Panc1 (cell line): ENCODE results near the gene CTCFL. TPM values are rescaled to one million over a fixed set of nuclear protein-coding genes. Genes with fewer than 3 reads are reported as not detected.

Experiments
- ATAC-seq: fragments of 200-7000 bp; cut with Tn5 transposase; 2 replicates; pipeline ENCODE4 v1.9.1; 2020; ENCODE audit warnings: mild to moderate bottlenecking, moderate library complexity
- Bru-seq: library from RNA; stranded (reverse); fragments of 400-500 nt; gene quantifications from one replicate; lab custom pipeline; 2021; lab: Mats Ljungman, UMichigan
- BruChase-seq, 2 experiments: library from RNA; stranded (reverse); fragments of 400-500 nt; gene quantifications; one replicate each; lab custom pipeline; 2021; lab: Mats Ljungman, UMichigan
- BruUV-seq: library from RNA; stranded (reverse); fragments of 400-500 nt; replicated peaks from 2 replicates; lab custom pipeline; 2021; lab: Mats Ljungman, UMichigan
- CTCF ChIA-PET: fragments of 300-600 bp; sonication (Branson Sonifier 250); formaldehyde crosslinking; loops from one replicate; lab custom pipeline; 2022; ENCODE audit warnings: antibody characterized with exemption; lab: Charles Lee
- POLR2A ChIA-PET: fragments of 300-600 bp; sonication (Branson Sonifier 250); formaldehyde crosslinking; loops from one replicate; lab custom pipeline; 2022; ENCODE audit warnings: antibody characterized with exemption; lab: Charles Lee
- DNase-seq: peaks from one replicate; pipeline ENCODE4 v3.0.0-alpha.2; 2010; ENCODE audit warnings: low read depth, low spot score
- H3K27ac ChIP-seq: 2 replicates; pipeline ENCODE4 v1.5.1; 2011; ENCODE audit warnings: mild to moderate bottlenecking, low read length, inconsistent platforms
- H3K27me3 ChIP-seq: fragments of 200-500 bp; sonication (Bioruptor generic); 2 replicates; pipeline ENCODE4 v1.6.0; 2014; ENCODE audit warnings: low read length, inconsistent platforms; ENCODE audit not compliant: control insufficient read depth, insufficient read depth
- H3K36me3 ChIP-seq: fragments of 200-500 bp; sonication (Bioruptor generic); 2 replicates; pipeline ENCODE4 v1.5.1; 2014; ENCODE audit warnings: inconsistent platforms, mild to moderate bottlenecking, low read length, moderate library complexity; ENCODE audit not compliant: control insufficient read depth, insufficient read depth
- H3K4me1 ChIP-seq: 2 replicates; pipeline ENCODE4 v1.5.1; 2011; ENCODE audit warnings: inconsistent platforms, mild to moderate bottlenecking, low read length, moderate library complexity; ENCODE audit not compliant: control insufficient read depth, insufficient read depth
- H3K4me3 ChIP-seq, 2 experiments: 2 replicates each; pipeline ENCODE4 v1.5.1; 2011 to 2012; ENCODE audit warnings: low read depth in 2 of 2, low read length in 2 of 2, mild to moderate bottlenecking in 2 of 2, inconsistent platforms in 1 of 2, moderate library complexity in 1 of 2
- H3K9me3 ChIP-seq: fragments of 200-500 bp; sonication (Bioruptor generic); 2 replicates; pipeline ENCODE4 v1.5.1; 2014; ENCODE audit warnings: low read depth, mild to moderate bottlenecking, inconsistent platforms, low read length, moderate library complexity; ENCODE audit not compliant: control insufficient read depth, insufficient read depth
- CTCF ChIP-seq: fragments of 450-650 bp; IDR thresholded peaks from 2 replicates; pipeline ENCODE4 v1.5.1; 2017; ENCODE audit warnings: mild to moderate bottlenecking
- POLR2AphosphoS5 ChIP-seq: IDR thresholded peaks from 2 replicates; pipeline ENCODE4 v1.6.1; 2012; ENCODE audit warnings: mild to moderate bottlenecking, low read depth, low read length, moderate library complexity
- REST ChIP-seq, 2 experiments: IDR thresholded peaks; 2 replicates each; pipeline ENCODE4 v1.6.1; 2011 to 2012; ENCODE audit warnings: low read depth in 2 of 2, control low read depth in 1 of 2, low read length in 1 of 2, mild to moderate bottlenecking in 1 of 2, moderate library complexity in 1 of 2; ENCODE audit not compliant: insufficient read depth in 1 of 2
- SIN3A ChIP-seq: IDR thresholded peaks from 2 replicates; pipeline ENCODE4 v1.6.1; 2012; ENCODE audit warnings: low read depth, mild to moderate bottlenecking, low read length, moderate library complexity, borderline replicate concordance; ENCODE audit not compliant: insufficient read depth
- TCF7L2 ChIP-seq: IDR thresholded peaks from 2 replicates; pipeline ENCODE4 v1.6.1; 2011; ENCODE audit warnings: mild to moderate bottlenecking, low read depth, low read length, inconsistent platforms
- in situ Hi-C: cut with HindIII; loops from 2 replicates; pipeline ENCODE4 v1.10.0; 2016; ENCODE audit warnings: low sequenced_read_pairs, low pct_unique_long_range_greater_than_20kb
- intact Hi-C: fragments of 100-400 bp; cut with micrococcal nuclease; formaldehyde crosslinking; loops from one replicate; pipeline ENCODE4 v1.10.0; 2022; ENCODE audit not compliant: unreplicated experiment
- long read RNA-seq: library from polyadenylated mRNA; unstranded; transcript quantifications from one replicate; pipeline ENCODE4 v2.0.0, GENCODE V29; 2021; ENCODE audit not compliant: unreplicated experiment
- polyA plus RNA-seq: library from polyadenylated mRNA; unstranded; fragments of >200 nt; gene quantifications from one replicate; pipeline ENCODE4 v1.2.1, GENCODE V29; 2012; ENCODE audit warnings: missing spikeins; ENCODE audit not compliant: insufficient read length
- total RNA-seq: library from RNA; stranded (reverse); gene quantifications from one replicate; pipeline ENCODE4 v1.2.1, GENCODE V29; 2021; ENCODE audit not compliant: unreplicated experiment

Gene CTCFL
- 0.05 TPM for total RNA-seq
- polyA plus RNA-seq = not detected
- percentile 8 among the genes with signal in this experiment for Bru-seq, nascent RNA
- BruChase-seq, experiment 1, labeled RNA remaining after a 2-hour chase = percentile 3 among the genes with signal in this experiment
- BruChase-seq, experiment 2, labeled RNA remaining after a 6-hour chase = percentile 4 among the genes with signal in this experiment
- long read RNA-seq = 0 reads

GRCh38 chr20:57524511-57525176 is at the start of gene CTCFL:
Gene CTCFL, minus strand, starts transcription at chr20:57525140. Its CDS starts 935 bp downstream, at chr20:57524205.
- Histone ChIP-seq H3K36me3 (no peaks in the 10 kb centered on the region), H3K4me3 (no peak within 1 kb of the TSS), H3K4me1 (no peaks in the 10 kb centered on the region), H3K27me3 (no peaks in the 10 kb centered on the region), H3K27ac (no peak within 1 kb of the TSS), H3K9me3 (no peaks in the 10 kb centered on the region)
- ChIA-PET POLR2A (no interaction called here), CTCF (no interaction called here)
- ATAC-seq = 0 out of 2 replicates have a peak, but pooled peaks have one; percentile 33
- intact Hi-C loops = no loop called here
- no TSS peak for BruUV-seq
- DNase-seq = no peak
- in situ Hi-C loops = no loop called here
- TF ChIP-seq SIN3A (no peak), POLR2AphosphoS5 (no peak)

- in situ Hi-C loops (no loop called here), intact Hi-C loops (no loop called here)
- no peaks in the 10 kb centered on the region; the same call in 1 of the 2 replicates for H3K36me3 ChIP-seq
- POLR2A ChIA-PET = no interaction called here
- ATAC-seq (no peak), DNase-seq (no peak)
- no peaks in the 10 kb centered on the region for H3K4me1 ChIP-seq
- no TSS peak for BruUV-seq
- no peak overlapping the region for H3K4me3 ChIP-seq
- TF ChIP-seq CTCF = peak; percentile 64
- TF ChIP-seq SIN3A = no peak
- TF ChIP-seq REST (IDR thresholded peaks at IDR 0.05; ENCODE audit: insufficient read depth in 1 of 2, low read depth in 2 of 2, low read length in 1 of 2) = no peak
- H3K27me3 ChIP-seq = peaks cover 17% of the 10 kb centered on the region; the same call in 1 of the 2 replicates
- H3K27ac ChIP-seq = no peak overlapping the region
- CTCF ChIA-PET = interaction anchor here (0.6 kb wide), 1 partner anchor 585 kb away, joined by 9 read pairs; no protein-coding TSS in a partner anchor
- no peaks in the 10 kb centered on the region for H3K9me3 ChIP-seq
These were observed 49.0 kb upstream of the CTCFL start for GRCh38 chr20:57573894-57574293.

- no TSS peak for BruUV-seq
- Histone ChIP-seq H3K36me3 (no peaks in the 10 kb centered on the region; the same call in 1 of the 2 replicates), H3K27me3 (peaks cover 17% of the 10 kb centered on the region; the same call in 1 of the 2 replicates), H3K27ac (no peak overlapping the region), H3K9me3 (no peaks in the 10 kb centered on the region), H3K4me1 (no peaks in the 10 kb centered on the region), H3K4me3 (no peak overlapping the region)
- POLR2A ChIA-PET = no interaction called here
- TF ChIP-seq SIN3A (no peak), POLR2AphosphoS5 (no peak), CTCF (no peak), REST (IDR thresholded peaks at IDR 0.05; ENCODE audit: insufficient read depth in 1 of 2, low read depth in 2 of 2, low read length in 1 of 2) (no peak), TCF7L2 (no peak)
- in situ Hi-C loops = no loop called here
- CTCF ChIA-PET = no interaction called here
- intact Hi-C loops = no loop called here
- ATAC-seq (no peak), DNase-seq (no peak)
These were observed 48.3 kb upstream of the CTCFL start for GRCh38 chr20:57573242-57573641.
